Ectodermal cell (in vitro differentiated cells): ENCODE measurements around the gene KNDC1.
"Not testable (repeated sequence)": the region's sequence is repeated elsewhere in the genome, so short reads cannot be mapped to it uniquely, and the experiment has no call there.

ENCODE experiments used
- H3K27ac ChIP-seq: 2 replicates; pipeline ENCODE4 v1.7.0; 2013; ENCODE audit warnings: mild to moderate bottlenecking, low read depth, low read length; ENCODE audit not compliant: insufficient read depth, poor library complexity, severe bottlenecking
- H3K27me3 ChIP-seq: 2 replicates; pipeline ENCODE4 v1.7.0; 2013; ENCODE audit warnings: mild to moderate bottlenecking, low read length; ENCODE audit not compliant: insufficient read depth, control insufficient read depth, poor library complexity, severe bottlenecking
- H3K36me3 ChIP-seq: one replicate; pipeline ENCODE4 v1.7.0; 2013; ENCODE audit warnings: low read length; ENCODE audit not compliant: control insufficient read depth, insufficient read depth
- H3K4me1 ChIP-seq: one replicate; pipeline ENCODE4 v1.7.0; 2013; ENCODE audit warnings: low read length; ENCODE audit not compliant: control insufficient read depth, insufficient read depth
- H3K4me3 ChIP-seq: 2 replicates; pipeline ENCODE4 v1.7.0; 2013; ENCODE audit warnings: low read depth, low read length, control low read depth; ENCODE audit not compliant: insufficient read depth
- H3K9me3 ChIP-seq: 2 replicates; pipeline ENCODE4 v1.7.0; 2013; ENCODE audit warnings: mild to moderate bottlenecking, low read length, moderate library complexity; ENCODE audit not compliant: control insufficient read depth
- WGBS, 2 experiments: methylation state at CpG; one replicate each; pipeline ENCODE4 v1.1.7; 2013; ENCODE audit warnings: missing lambda C conversion rate in 2 of 2; 5-methylcytosine and 5-hydroxymethylcytosine counted together

Gene KNDC1

GRCh38 chr10:133169173-133169947 lies 9.3 kb downstream of the KNDC1 start:
- Histone ChIP-seq H3K27me3 (no peaks in the 10 kb centered on the region), H3K9me3 (no peaks in the 10 kb centered on the region), H3K27ac (no peak overlapping the region), H3K36me3 (no peaks in the 10 kb centered on the region), H3K4me3 (no peak overlapping the region), H3K4me1 (no peaks in the 10 kb centered on the region)
- WGBS, 2 experiments = 95% methylated on average over 30 of the region's 30 CpGs

DNA sequence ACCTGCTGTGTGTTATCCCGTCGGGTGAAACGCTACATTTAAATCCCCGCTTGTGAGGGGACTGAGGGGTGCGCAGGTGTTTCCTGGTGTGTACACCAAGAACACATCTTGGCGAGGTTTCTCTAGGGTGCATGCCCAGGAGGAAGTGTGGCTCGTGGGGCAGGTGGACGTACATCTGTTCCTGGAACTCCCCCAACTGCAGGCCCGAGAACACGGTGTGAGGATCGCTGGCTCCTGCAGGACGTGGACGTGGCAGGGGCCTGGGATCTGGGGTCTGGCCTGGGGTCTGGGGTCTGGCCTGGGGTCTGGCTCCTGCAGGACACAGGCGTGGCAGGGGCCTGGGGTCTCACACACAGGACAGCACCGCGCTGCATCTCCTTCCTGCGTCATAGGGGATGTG lies 10.1 kb downstream of the KNDC1 start:
- Histone ChIP-seq H3K9me3 (no peaks in the 10 kb centered on the region), H3K4me1 (no peaks in the 10 kb centered on the region), H3K27me3 (no peaks in the 10 kb centered on the region), H3K4me3 (no peak overlapping the region), H3K27ac (no peak overlapping the region), H3K36me3 (no peaks in the 10 kb centered on the region)
- WGBS, 2 experiments = 95 to 96% methylated on average over 17 of the region's 17 CpGs

DNA sequence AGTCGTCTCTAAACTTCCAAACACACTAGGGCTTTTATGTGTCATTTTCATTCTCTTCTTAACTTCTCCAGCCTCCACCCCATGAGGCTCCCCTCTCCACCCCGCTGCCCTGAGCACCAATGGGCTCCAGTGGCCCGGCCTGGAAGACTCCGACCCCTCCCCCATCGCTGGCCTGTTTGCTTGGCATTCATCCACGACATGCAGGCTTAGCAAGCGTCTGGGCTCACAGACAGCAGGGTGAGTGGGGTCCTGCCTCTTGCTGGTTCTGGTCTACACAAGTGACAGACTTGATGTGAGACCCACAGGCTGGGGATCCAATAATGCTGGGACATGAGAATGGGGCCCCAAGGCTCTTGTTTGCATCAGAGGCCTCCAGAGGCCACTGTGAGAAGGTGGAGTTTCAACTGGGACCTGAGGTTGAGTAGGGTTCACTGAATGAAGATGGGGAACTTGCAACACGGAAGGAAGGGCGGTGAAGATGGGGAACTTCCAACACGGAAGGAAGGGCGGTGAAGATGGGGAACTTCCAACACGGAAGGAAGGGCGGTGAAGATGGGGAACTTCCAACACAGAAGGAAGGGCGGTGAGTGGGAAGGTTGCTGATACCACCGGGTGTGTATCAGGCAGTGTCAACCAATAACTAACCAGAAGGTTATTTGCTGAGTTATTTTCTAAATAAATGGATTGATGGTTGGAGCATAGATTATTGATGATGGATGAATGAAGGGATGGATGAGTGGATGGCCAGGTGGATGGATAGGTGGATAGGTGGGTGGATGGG lies 14.0 kb downstream of the KNDC1 start:
- Histone ChIP-seq H3K27ac (no peak overlapping the region), H3K9me3 (no peaks in the 10 kb centered on the region), H3K4me1 (no peaks in the 10 kb centered on the region), H3K36me3 (no peaks in the 10 kb centered on the region), H3K27me3 (no peaks in the 10 kb centered on the region), H3K4me3 (no peak overlapping the region)
- 94% methylated on average over 15 of the region's 15 CpGs for WGBS, 2 experiments

GRCh38 chr10:133174689-133175263 lies 14.8 kb downstream of the KNDC1 start:
- Histone ChIP-seq H3K27me3 (no peaks in the 10 kb centered on the region), H3K36me3 (no peaks in the 10 kb centered on the region), H3K27ac (no peak overlapping the region), H3K4me3 (no peak overlapping the region), H3K9me3 (no peaks in the 10 kb centered on the region), H3K4me1 (no peaks in the 10 kb centered on the region)
- WGBS, 2 experiments = 62 to 63% methylated on average over 3 of the region's 3 CpGs

DNA sequence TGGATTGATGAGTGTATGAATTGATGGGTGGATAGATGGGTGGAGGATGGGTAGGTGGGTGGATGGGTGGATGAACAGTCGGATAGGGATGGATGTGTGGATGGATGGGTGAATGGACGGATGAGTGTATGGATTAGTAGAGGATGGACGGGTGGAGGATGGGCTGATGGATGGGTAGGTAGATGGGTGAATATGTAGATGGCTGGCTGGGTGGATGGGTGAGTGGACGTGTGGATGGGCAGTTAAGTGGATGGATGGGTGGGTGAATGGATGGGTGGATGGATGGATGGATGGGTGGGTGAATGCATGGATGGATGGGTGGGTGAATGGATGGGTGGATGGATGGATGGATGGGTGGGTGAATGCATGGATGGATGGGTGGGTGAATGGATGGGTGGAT lies 15.6 kb downstream of the KNDC1 start:
- H3K27me3 ChIP-seq, H3K27ac ChIP-seq, H3K36me3 ChIP-seq, H3K9me3 ChIP-seq, H3K4me1 ChIP-seq, H3K4me3 ChIP-seq: not testable (repeated sequence)
- 91% methylated on average over 4 of the region's 4 CpGs for WGBS, 2 experiments

DNA sequence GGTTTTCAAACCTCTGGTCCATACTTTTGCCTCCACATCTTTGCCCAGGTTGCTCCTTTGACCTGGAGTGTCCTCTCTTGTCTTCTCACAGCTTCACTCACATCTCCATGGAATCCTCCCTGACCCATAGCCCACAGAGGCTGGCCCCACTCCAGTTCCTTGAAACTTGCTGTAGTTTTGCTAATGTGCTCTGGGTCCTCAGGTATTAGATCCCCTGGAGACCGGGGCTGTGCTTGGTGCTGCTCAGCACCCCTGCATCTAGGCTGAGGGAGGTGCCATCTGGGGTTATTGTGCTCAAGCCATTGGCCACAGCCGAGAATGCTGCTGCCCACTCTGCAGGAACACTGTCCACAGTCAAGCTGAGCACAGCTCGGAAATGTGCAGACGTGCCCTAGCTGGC lies 16.5 kb downstream of the KNDC1 start:
- 93 to 96% methylated on average over 4 of the region's 4 CpGs for WGBS, 2 experiments
- H3K4me3 ChIP-seq = no peak overlapping the region

GRCh38 chr10:133177380-133178157 lies 17.6 kb downstream of the KNDC1 start:
- Histone ChIP-seq H3K4me3 (no peak overlapping the region), H3K9me3 (no peaks in the 10 kb centered on the region), H3K27me3 (no peaks in the 10 kb centered on the region), H3K27ac (no peak overlapping the region), H3K4me1 (no peaks in the 10 kb centered on the region), H3K36me3 (no peaks in the 10 kb centered on the region)
- WGBS, 2 experiments = 94 to 95% methylated on average over 12 of the region's 12 CpGs

More for the DNA sequence above, 16.5 kb downstream of the KNDC1 start:
- H3K9me3 ChIP-seq = no peaks in the 10 kb centered on the region
- H3K27me3 ChIP-seq = no peaks in the 10 kb centered on the region
- H3K4me1 ChIP-seq = no peaks in the 10 kb centered on the region
- H3K27ac ChIP-seq = no peak overlapping the region
- H3K36me3 ChIP-seq = no peaks in the 10 kb centered on the region

- no peak overlapping the region for H3K27ac ChIP-seq
- no peaks in the 10 kb centered on the region for H3K36me3 ChIP-seq
- no peaks in the 10 kb centered on the region for H3K4me1 ChIP-seq
- 94 to 95% methylated on average over 29 of the region's 29 CpGs for WGBS, 2 experiments
- H3K4me3 ChIP-seq = no peak overlapping the region
- H3K9me3 ChIP-seq = no peaks in the 10 kb centered on the region
- no peaks in the 10 kb centered on the region for H3K27me3 ChIP-seq
Measured at GRCh38 chr10:133178357-133179127, 18.5 kb downstream of the KNDC1 start.

DNA sequence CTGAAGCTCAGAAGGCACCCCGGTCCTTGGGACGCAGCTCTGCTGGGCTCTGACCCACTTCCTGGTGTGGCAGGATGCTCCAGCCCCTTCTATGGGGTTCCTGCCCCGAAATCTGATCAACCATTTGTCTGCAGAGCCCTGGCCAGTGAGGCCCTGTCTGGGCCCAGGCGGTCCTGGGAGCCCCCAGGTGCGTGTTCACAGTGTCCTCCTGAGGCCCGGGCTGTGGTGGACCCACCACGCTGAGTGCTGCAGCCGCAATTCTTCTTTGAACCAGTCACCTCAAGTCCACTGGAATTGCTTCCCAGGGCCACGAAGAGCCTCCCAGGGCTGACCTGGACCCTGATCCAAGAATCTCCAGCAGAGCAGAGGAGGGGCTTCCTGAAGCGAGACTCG lies 19.1 kb downstream of the KNDC1 start:
- no peaks in the 10 kb centered on the region for H3K4me1 ChIP-seq
- no peaks in the 10 kb centered on the region for H3K9me3 ChIP-seq
- 82 to 85% methylated on average over 11 of the region's 11 CpGs for WGBS, 2 experiments
- H3K27me3 ChIP-seq = no peaks in the 10 kb centered on the region
- no peaks in the 10 kb centered on the region for H3K36me3 ChIP-seq
- H3K27ac ChIP-seq = no peak overlapping the region
- no peak overlapping the region for H3K4me3 ChIP-seq
